Nephron (organoid): ENCODE results near the gene ACRBP.

Experiments
- H3K27ac Mint-ChIP-seq, 3 experiments: 2 replicates each; pipeline ENCODE4 v1.8.0; 2020; ENCODE audit warnings: mixed read lengths in 3 of 3, mild to moderate bottlenecking in 2 of 3, moderate library complexity in 1 of 3
- H3K27me3 Mint-ChIP-seq: 2 replicates; pipeline ENCODE4 v1.8.0; 2021; ENCODE audit warnings: low read depth, mild to moderate bottlenecking, moderate library complexity, mixed read lengths
- H3K36me3 Mint-ChIP-seq: 2 replicates; pipeline ENCODE4 v1.8.0; 2020; ENCODE audit warnings: low read depth, mixed read lengths
- H3K4me1 Mint-ChIP-seq: 2 replicates; pipeline ENCODE4 v1.8.0; 2020; ENCODE audit warnings: mixed read lengths
- H3K4me3 Mint-ChIP-seq, 3 experiments: 2 replicates each; pipeline ENCODE4 v1.8.0; 2020; ENCODE audit warnings: mild to moderate bottlenecking in 3 of 3, mixed read lengths in 3 of 3, moderate library complexity in 2 of 3
- H3K9me3 Mint-ChIP-seq: 2 replicates; pipeline ENCODE4 v1.8.0; 2020; ENCODE audit warnings: mixed read lengths
- TF ChIP-seq, protein P1 (sequence below), 3 experiments: fragments of 200-600 bp; sonication (generic); IDR thresholded peaks; one replicate each; pipeline ENCODE4 v1.5.0; 2021; ENCODE audit warnings: antibody characterized with exemption in 3 of 3; ENCODE audit not compliant: unreplicated experiment in 3 of 3

The ACRBP gene

DNA sequence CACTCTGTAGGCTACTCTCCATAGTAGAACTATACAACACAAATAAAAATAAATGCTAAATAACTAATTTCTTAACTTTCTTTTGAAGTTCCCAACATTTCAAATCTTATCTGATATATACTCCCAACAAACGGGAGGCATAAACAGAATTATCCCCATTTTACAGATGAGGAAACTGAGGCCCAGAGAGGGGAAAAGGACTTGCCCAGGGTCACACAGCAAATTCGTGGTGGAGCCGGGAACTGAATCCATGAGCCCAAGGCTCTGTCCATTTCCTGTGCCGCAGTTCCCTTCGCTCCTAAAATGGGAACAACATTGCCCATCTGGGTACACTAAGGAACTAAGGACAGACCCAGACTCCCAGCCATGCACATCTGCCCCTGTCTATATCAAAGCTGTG, 29.7 kb upstream of the ACRBP start:
- H3K9me3 Mint-ChIP-seq, result no peaks in the 10 kb centered on the region
- H3K36me3 Mint-ChIP-seq, result peaks cover 81% of the 10 kb centered on the region

DNA sequence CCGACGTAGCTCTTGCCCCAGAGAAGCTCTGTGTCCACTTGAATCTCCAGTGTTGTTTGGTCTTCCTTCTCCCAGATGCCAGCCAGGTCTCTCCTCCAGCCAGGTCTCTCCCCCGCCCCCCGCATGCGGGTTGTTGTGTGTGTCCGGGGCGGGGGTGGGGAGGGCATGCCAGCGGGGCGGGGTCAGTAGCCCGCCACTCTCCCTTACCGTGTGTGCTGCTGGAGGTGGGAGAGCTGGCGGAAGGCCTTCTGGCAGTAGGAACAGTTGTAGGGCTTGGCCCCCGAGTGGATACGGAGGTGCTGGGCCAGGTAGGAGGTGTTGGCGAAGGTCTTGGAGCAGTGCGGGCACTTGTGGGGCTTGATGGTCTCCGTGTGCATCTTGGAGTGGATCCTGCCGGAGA, 24.9 kb upstream of the ACRBP start:
- H3K4me1 Mint-ChIP-seq, result no peaks in the 10 kb centered on the region

More for the DNA sequence above, 29.7 kb upstream of the ACRBP start:
- Mint-ChIP-seq H3K4me3 (no peak overlapping the region), H3K27ac (no peak overlapping the region), H3K27me3 (no peaks in the 10 kb centered on the region), H3K4me1 (no peaks in the 10 kb centered on the region)
- TF ChIP-seq, protein P1, sequence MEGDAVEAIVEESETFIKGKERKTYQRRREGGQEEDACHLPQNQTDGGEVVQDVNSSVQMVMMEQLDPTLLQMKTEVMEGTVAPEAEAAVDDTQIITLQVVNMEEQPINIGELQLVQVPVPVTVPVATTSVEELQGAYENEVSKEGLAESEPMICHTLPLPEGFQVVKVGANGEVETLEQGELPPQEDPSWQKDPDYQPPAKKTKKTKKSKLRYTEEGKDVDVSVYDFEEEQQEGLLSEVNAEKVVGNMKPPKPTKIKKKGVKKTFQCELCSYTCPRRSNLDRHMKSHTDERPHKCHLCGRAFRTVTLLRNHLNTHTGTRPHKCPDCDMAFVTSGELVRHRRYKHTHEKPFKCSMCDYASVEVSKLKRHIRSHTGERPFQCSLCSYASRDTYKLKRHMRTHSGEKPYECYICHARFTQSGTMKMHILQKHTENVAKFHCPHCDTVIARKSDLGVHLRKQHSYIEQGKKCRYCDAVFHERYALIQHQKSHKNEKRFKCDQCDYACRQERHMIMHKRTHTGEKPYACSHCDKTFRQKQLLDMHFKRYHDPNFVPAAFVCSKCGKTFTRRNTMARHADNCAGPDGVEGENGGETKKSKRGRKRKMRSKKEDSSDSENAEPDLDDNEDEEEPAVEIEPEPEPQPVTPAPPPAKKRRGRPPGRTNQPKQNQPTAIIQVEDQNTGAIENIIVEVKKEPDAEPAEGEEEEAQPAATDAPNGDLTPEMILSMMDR (IDR thresholded peaks at IDR 0.05; ENCODE audit: unreplicated experiment in 3 of 3), result no peak

DNA sequence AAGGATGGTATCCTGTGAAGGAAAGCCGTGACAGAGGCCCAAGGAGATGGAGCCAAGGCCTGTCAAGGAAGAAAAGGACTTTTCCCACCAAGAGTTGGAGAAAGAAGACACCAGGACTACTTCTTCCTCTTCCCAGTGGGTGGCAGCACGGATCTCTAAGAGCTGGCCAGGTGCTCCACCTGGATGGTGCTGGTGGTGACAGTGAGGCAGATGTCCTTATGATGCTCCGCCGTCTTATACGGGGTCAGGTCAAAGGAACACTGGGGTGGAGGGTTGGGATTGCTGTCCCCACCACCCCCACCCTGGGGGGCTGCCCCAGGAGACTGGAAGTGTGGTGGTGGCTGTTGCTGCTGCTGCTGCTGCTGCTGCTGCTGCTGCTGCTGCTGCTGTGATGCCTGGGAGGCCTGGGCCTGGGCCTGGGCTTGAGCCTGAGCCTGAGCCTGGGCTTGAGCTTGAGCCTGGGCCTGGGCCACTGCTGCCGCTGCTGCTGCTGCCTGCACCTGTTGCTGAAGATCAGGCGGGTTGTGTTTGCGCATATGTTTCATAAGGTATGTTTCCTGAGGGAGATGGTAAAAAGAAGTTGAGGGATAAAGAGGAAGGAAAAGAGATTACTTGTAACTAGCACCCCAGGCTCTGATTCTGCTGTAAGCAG, 20.5 kb upstream of the ACRBP start:
- no peak overlapping the region for H3K4me3 Mint-ChIP-seq

More for the DNA sequence above, 24.9 kb upstream of the ACRBP start:
- peaks cover 93% of the 10 kb centered on the region for H3K36me3 Mint-ChIP-seq
- no peak overlapping the region for H3K27ac Mint-ChIP-seq
- H3K27me3 Mint-ChIP-seq, result no peaks in the 10 kb centered on the region
- TF ChIP-seq, protein P1 (IDR thresholded peaks at IDR 0.05; ENCODE audit: unreplicated experiment in 3 of 3), result no peak
- H3K9me3 Mint-ChIP-seq, result no peaks in the 10 kb centered on the region
- no peak overlapping the region for H3K4me3 Mint-ChIP-seq

DNA sequence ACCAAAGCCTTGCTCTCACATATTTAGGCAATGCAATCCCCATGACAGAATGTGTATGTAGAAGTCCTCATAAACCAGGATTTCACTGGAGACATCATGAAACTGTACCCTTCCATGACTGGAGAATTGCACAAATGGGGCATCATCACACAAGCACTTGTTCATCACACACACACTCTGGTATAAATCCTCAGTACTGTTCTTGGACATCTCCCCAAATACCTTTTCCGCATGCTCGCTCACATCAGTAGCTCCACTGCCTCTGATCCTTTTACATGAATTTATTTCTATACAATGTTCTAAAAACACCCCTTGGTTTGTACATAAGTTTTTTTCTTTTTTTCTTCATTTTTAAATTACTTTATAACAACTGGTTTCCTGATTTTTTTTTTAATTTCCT, 19.0 kb upstream of the ACRBP start:
- no peak overlapping the region for H3K4me3 Mint-ChIP-seq
- peaks cover 16% of the 10 kb centered on the region for H3K4me1 Mint-ChIP-seq
- TF ChIP-seq, protein P1 (IDR thresholded peaks at IDR 0.05; ENCODE audit: unreplicated experiment in 3 of 3), result no peak
- no peaks in the 10 kb centered on the region for H3K27me3 Mint-ChIP-seq
- H3K27ac Mint-ChIP-seq, result peak overlapping the region in 2 of 3 experiments; percentile 33 to 60
- peaks cover 40% of the 10 kb centered on the region for H3K36me3 Mint-ChIP-seq
- H3K9me3 Mint-ChIP-seq, result no peaks in the 10 kb centered on the region

More for the DNA sequence above, 20.5 kb upstream of the ACRBP start:
- Mint-ChIP-seq H3K9me3 (no peaks in the 10 kb centered on the region), H3K27me3 (no peaks in the 10 kb centered on the region), H3K36me3 (peaks cover 55% of the 10 kb centered on the region), H3K4me1 (peaks cover 8% of the 10 kb centered on the region), H3K27ac (no peak overlapping the region)
- TF ChIP-seq, protein P1 (IDR thresholded peaks at IDR 0.05; ENCODE audit: unreplicated experiment in 3 of 3), result peak in 2 of 3 experiments; percentile 15 to 22

DNA sequence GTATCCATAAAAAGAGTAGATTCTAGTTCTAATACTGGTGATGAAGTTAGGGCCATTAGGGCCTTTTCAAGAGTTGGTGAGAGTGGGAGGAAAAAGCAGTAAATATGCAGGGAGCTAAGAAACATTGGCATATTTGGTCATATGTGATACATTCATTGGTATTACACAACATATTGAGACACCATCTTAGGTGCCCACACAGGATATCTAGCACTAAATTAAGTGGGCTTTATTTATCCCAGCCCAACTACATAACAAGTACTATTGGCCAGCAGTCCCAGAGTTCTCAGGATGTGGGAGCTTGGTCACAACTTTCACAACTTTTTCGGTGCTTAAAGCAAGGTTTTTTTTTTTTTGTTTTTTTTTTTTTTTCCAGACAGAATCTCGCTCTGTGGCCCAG, 17.7 kb upstream of the ACRBP start:
- H3K4me3 Mint-ChIP-seq, result no peak overlapping the region
- H3K4me1 Mint-ChIP-seq, result peaks cover 16% of the 10 kb centered on the region
- TF ChIP-seq, protein P1 (IDR thresholded peaks at IDR 0.05; ENCODE audit: unreplicated experiment in 3 of 3), result no peak
- peaks cover 30% of the 10 kb centered on the region for H3K36me3 Mint-ChIP-seq
- H3K9me3 Mint-ChIP-seq, result no peaks in the 10 kb centered on the region
- no peaks in the 10 kb centered on the region for H3K27me3 Mint-ChIP-seq
- H3K27ac Mint-ChIP-seq, result peak overlapping the region; percentile 6 to 89 (median 85)
